ENCODE data around the gene ETV3. TPM values are rescaled to one million over a fixed set of nuclear protein-coding genes. Genes with fewer than 3 reads are reported as not detected.
"Not testable (repeated sequence)": the region's sequence is repeated elsewhere in the genome, so short reads cannot be mapped to it uniquely, and the experiment has no call there.

The ETV3 gene
- 10 to 100 TPM; 17.7 to 27.3 (median 20.5) TPM for total RNA-seq

DNA sequence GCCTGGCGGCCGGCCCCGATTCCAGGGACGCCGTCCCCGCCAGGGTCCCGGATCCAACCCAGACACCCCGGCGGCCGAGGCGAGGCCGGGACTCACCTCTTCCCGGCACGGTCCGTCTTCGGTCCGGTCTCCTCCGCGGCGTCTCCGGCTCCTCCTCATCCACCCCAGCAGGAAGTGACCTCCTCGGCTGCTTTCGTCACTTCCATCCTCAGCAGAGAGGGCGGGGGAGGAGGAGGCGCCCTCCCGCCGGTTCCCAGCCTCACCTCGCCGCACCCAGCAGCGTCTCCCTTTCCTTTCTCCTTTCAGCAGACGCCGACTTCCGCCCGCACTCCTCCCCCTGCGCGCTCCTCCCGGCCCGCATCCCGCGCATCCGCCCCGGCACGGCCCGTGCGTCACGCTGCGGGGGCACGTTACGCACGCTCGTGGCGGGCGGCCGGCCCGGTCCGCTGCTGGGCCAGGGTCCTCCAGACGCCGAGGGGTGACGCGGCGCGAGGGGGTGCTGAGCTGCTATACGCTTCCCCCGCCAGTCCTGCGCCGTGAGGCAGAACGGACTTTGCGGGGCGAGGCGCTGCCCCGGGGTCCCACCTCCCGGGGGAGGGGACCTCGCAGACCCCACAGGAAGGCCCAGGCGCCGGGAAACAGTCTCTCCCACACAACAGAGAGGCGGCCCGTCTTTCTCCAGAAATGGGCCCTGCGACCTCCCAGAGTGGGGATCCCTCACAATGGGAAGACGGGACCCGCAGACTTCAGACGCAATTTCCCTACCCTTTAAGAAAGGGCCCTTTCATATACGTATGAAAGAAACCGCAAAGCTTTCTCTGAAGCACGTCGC is at the start of gene ETV3:
Gene ETV3 (minus strand): TSS at position 176 of the 832 bp plus-strand sequence. CDS start 2,043 bp downstream, outside the sequence.
- H3K4me3 ChIP-seq = peak within 1 kb of the TSS; percentile 63 to 96
- no peaks in the 10 kb centered on the region for H3K27me3 ChIP-seq
- peaks cover 0 to 26% of the 10 kb centered on the region in 2 donors for H3K36me3 ChIP-seq
- TF ChIP-seq, protein P1, sequence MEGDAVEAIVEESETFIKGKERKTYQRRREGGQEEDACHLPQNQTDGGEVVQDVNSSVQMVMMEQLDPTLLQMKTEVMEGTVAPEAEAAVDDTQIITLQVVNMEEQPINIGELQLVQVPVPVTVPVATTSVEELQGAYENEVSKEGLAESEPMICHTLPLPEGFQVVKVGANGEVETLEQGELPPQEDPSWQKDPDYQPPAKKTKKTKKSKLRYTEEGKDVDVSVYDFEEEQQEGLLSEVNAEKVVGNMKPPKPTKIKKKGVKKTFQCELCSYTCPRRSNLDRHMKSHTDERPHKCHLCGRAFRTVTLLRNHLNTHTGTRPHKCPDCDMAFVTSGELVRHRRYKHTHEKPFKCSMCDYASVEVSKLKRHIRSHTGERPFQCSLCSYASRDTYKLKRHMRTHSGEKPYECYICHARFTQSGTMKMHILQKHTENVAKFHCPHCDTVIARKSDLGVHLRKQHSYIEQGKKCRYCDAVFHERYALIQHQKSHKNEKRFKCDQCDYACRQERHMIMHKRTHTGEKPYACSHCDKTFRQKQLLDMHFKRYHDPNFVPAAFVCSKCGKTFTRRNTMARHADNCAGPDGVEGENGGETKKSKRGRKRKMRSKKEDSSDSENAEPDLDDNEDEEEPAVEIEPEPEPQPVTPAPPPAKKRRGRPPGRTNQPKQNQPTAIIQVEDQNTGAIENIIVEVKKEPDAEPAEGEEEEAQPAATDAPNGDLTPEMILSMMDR (IDR thresholded peaks at IDR 0.05) = peak in 1 of 4 experiments; percentile 20
- TF ChIP-seq POLR2AphosphoS5 (IDR thresholded peaks at IDR 0.05) (peak; percentile 94), POLR2A (IDR thresholded peaks at IDR 0.05) (peak; percentile 89 to 92), EP300 (IDR thresholded peaks at IDR 0.05) (no peak)
- H3K9me3 ChIP-seq = no peaks in the 10 kb centered on the region
- peaks cover 3 to 34% (median 11%) of the 10 kb centered on the region in 3 donors for H3K4me1 ChIP-seq
- WGBS, 2 donors (ENCODE audit: low coverage in 1 of 2) = 0 to 5% methylated on average over 3 to 4 of the region's 85 CpGs
- peak within 1 kb of the TSS; percentile 91 to 98 (median 97) for H3K27ac ChIP-seq
- peak; percentile 98 for ATAC-seq

DNA sequence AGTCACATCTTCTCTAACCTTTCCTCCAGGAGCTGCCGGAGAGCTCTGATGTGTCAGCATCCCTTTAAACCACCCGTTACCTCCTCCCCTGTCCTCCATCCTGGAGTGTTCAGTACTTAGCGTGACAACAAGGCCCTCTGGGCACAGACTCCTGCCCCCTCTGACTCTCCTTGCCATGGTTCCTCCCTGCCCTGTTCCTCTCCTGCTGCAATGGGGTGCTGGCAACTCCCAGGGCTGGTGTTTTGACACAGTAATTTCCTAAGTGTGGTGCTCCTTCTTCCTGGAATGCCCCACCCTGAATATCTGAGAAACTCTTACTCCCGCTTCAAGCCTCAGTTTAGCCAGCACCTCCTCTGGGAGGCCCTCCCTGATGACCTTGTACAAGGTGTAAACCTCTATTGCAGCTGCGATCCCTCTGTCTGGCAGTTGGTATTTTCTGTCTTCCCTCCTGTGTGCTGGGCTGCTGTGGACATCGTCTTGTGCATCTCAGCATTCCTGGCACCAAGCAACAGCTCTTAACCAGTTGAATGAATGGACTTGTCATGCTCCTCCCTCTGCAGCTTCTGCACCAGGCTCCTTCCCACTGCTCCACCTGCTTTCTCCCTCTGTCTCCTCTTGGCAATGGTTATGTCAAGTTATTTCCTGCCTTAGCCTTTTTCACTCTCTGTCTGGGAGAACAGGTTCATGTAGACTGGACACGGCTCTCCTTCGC is 48.2 kb upstream of the ETV3 start:
- TF ChIP-seq POLR2A (IDR thresholded peaks at IDR 0.05) (no peak), EP300 (IDR thresholded peaks at IDR 0.05) (no peak), POLR2AphosphoS5 (IDR thresholded peaks at IDR 0.05) (no peak)
- TF ChIP-seq, protein P1 (IDR thresholded peaks at IDR 0.05) = no peak
- Histone ChIP-seq H3K9me3 (no peaks in the 10 kb centered on the region), H3K36me3 (no peaks in the 10 kb centered on the region), H3K27ac (no peak overlapping the region), H3K4me1 (no peaks in the 10 kb centered on the region), H3K4me3 (no peak overlapping the region), H3K27me3 (peaks cover 23% of the 10 kb centered on the region)
- WGBS, 2 donors (ENCODE audit: low coverage in 1 of 2) = 54 to 67% methylated on average over 3 to 5 of the region's 8 CpGs
- no peak for ATAC-seq

DNA sequence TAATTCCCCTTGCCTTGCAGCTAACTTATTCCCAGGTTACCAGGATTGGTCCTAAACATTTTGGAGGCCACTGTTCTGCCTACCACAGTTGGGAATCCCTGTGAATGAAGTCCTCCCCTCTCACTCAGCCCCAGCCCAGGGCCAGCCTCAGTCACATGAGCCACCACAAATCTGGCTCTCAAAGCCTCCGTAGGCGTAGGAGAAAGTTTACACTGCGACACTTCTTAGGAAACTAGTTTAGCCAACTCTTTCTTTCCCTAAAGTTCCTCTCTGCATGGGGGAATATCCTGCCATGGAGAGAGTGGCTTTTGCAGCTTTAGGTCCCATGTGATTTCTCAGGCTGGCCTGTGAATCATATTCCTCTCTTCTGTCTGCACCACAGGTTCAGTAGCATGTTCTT is 45.7 kb upstream of the ETV3 start:
- ATAC-seq = no peak
- 65 to 68% methylated on average over 3 of the region's 3 CpGs for WGBS, 2 donors (ENCODE audit: low coverage in 1 of 2)

DNA sequence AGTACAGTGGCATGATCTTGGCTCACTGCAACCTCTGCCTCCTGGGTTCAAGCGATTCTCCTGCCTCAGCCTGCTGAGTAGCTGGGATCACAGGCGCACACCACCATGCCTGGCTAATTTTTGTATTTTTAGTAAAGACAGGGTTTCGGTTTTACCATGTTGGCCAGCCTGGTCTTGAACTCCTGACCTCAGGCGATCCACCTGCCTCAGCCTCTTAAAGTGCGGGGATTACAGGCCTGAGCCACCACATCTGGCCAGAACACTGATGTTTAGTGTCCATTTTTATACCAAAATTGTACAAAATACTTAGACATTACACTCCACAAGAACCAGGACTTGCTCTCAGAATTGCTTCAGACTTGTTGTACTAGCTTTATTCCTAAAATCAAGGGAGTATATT is 44.2 kb upstream of the ETV3 start:
- H3K4me3 ChIP-seq, H3K4me1 ChIP-seq, ATAC-seq, H3K27ac ChIP-seq, H3K9me3 ChIP-seq, H3K36me3 ChIP-seq: not testable (repeated sequence)
- 85 to 100% methylated on average over 3 to 4 of the region's 5 CpGs for WGBS, 2 donors (ENCODE audit: low coverage in 1 of 2)
- peaks cover 30% of the 10 kb centered on the region for H3K27me3 ChIP-seq

More for the DNA sequence above, 45.7 kb upstream of the ETV3 start:
- Histone ChIP-seq H3K4me1 (no peaks in the 10 kb centered on the region), H3K27me3 (peaks cover 23% of the 10 kb centered on the region), H3K36me3 (no peaks in the 10 kb centered on the region), H3K4me3 (no peak overlapping the region), H3K27ac (no peak overlapping the region), H3K9me3 (no peaks in the 10 kb centered on the region)
- TF ChIP-seq POLR2A (IDR thresholded peaks at IDR 0.05) (no peak), EP300 (IDR thresholded peaks at IDR 0.05) (no peak), POLR2AphosphoS5 (IDR thresholded peaks at IDR 0.05) (no peak)
- TF ChIP-seq, protein P1 (IDR thresholded peaks at IDR 0.05) = no peak

DNA sequence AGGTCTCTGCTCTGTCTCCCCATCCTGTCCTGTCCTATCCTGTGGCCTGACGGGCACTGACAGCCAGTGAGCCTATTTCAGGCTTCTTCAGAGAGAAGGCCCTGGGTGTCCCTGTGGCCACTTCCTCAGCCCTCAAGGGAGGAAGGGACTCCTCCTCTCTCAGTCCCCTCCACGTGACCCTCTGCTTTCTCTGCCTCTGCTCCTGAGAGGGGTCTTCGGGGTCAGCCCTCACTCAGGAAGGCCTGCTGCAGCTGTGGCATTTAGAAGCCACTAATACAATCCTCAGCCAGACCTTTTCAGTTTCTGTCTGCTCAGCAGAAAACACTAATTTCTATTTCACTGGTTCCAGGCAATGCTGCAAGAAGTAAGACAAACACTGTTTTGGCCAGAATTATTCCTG is 43.6 kb upstream of the ETV3 start:
- peaks cover 32% of the 10 kb centered on the region for H3K27me3 ChIP-seq
- ATAC-seq = no peak
- TF ChIP-seq, protein P1 (IDR thresholded peaks at IDR 0.05) = no peak
- no peak for TF ChIP-seq EP300 (IDR thresholded peaks at IDR 0.05)
- TF ChIP-seq POLR2A (IDR thresholded peaks at IDR 0.05) = no peak
- TF ChIP-seq POLR2AphosphoS5 (IDR thresholded peaks at IDR 0.05) = no peak
- no peaks in the 10 kb centered on the region for H3K36me3 ChIP-seq
- no peak overlapping the region for H3K4me3 ChIP-seq
- no peaks in the 10 kb centered on the region for H3K4me1 ChIP-seq
- no peaks in the 10 kb centered on the region for H3K9me3 ChIP-seq
- 63% methylated on average over 1 of the region's 3 CpGs; no CpG with 5 or more reads in 1 of the 2 donors for WGBS, 2 donors (ENCODE audit: low coverage in 1 of 2)
- H3K27ac ChIP-seq = no peak overlapping the region

All from gastroesophageal sphincter (tissue), 4 donors.